Measurements from ENCODE around the gene GAS1.

The GAS1 gene

DNA sequence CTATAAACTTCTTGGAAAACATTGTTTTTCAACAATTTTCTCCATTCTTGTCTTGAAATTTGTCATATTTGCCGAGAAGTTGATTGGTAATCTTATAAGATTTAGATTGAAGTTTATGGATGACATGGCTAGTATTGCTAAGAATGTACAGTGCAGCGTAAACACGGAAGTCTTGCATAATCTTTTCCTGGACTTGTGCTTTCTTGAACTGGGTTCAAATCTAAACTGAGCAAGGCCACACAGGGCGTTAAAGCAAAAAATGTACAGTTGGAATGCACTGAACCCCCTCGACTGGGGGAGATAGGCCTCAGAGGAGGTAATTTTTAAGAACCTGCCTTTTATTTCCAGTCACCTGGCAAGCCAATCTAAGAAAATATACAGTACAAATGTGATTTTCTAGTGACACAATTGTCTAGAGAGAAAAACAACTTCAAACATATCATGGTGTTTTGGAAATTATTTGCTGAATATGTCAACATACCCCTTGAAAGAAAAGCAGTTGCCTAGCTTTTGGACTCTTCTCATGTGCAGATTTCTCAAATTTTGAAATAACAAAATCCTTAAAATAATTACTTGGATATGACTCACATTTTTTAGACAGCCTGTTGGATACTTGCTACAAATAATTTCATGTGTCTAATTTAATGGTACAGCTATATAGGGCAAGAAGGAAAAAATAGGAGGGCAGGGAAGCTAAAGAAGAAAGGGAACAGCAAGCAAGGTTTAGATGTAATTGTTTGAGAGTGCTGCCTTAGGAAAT lies 18.5 kb upstream of the GAS1 start:
- DNase-seq (ENCODE audit: low spot score), result no peak

GRCh38 chr9:86962692-86963091 lies 15.4 kb upstream of the GAS1 start:
- no peak for DNase-seq (ENCODE audit: low spot score)

DNA sequence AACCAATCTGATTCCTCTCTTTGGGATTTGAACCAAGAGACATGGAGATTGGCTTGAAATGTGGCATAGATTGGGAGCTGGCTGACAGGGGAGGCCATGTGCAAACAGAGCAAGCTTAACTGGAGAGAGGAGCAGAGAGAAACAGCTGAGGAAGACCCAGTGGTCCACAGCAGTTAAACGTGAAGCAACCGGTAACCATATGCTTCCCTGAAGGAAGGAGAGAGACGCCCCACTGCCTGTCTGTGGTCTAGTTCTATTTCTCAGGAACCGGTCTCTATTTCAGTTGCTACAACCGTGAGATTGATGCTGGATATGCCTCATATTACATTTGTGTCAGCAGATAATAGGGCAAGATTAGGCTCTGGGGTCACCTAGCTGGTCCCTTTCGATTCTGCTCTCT lies 13.6 kb upstream of the GAS1 start:
- DNase-seq (ENCODE audit: low spot score), result no peak

DNA sequence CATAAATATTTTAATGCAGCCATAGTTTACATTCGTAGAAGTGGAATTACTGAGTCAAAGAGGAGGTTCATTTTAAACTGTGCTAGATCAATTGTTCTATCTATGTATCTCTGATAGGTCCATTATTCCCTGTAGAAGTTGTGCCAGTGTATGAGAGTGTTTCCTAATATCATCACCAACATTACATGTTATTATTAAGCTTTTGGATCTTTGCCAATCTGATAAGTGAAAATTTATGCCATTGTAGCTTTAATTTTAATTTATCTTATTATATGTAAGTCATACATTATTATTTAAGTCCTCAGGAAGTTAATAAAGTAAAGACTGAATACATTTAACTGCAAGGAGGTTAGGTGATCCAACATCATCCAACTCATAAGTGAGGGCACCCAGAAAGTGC lies 10.9 kb upstream of the GAS1 start:
- no peak for DNase-seq (ENCODE audit: low spot score)

DNA sequence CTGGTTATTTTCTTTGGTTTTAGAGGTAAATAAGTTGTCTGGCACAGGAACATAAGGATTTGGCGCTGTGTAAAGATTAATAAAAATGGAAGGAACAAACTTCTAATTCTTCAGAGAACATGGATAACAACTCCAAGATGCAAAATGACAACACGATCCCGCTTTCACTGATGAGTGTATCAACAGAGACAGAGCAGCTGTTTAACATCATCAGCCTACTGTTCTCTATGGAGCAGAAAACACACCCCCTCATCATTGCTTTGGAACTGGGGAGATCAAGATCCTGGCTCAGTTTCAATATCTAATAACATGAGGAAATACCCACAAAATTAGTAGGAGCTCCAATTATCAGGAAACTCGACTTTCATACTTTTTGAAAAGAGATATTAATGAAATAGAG lies 8.3 kb upstream of the GAS1 start:
- DNase-seq (ENCODE audit: low spot score), result no peak

DNA sequence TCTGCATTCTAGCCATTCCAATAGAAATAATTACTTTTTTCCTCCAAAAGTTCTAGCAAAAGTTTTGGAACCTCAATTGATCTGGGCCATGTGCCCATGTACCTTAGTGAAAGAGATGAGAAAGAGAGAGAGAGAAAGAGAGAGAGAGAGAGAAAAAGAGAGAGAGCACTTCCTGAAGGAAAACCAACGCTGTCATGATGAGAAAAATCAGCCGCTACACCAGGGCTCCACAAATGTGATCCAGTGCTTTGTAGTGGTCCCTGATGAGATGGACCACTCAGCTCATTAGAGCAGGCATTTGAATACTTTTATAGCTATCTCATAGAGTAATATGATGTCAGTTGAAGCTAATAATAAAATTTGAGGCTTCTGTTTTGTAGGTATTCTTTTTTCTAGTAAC lies 7.7 kb upstream of the GAS1 start:
- no peak for DNase-seq (ENCODE audit: low spot score)

DNA sequence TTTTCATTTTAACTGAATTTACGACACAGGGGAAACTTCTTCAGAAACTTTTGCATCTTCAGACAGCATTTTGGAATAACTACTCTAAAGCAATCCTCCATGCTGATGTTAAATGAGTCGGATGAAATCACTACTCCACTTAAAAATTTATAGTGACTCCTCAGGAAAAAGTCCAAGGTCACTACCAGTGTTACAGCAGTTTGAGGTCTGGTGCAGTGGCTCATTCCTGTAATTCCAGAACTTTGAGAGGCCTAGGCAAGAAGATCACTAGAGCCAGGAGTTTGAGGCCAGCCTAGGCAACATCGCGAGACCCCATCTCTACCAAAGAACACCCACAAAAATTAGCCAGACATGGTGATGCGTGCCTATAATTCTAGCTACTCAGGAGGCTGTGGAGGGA lies 5.9 kb upstream of the GAS1 start:
- DNase-seq (ENCODE audit: low spot score), result no peak

DNA sequence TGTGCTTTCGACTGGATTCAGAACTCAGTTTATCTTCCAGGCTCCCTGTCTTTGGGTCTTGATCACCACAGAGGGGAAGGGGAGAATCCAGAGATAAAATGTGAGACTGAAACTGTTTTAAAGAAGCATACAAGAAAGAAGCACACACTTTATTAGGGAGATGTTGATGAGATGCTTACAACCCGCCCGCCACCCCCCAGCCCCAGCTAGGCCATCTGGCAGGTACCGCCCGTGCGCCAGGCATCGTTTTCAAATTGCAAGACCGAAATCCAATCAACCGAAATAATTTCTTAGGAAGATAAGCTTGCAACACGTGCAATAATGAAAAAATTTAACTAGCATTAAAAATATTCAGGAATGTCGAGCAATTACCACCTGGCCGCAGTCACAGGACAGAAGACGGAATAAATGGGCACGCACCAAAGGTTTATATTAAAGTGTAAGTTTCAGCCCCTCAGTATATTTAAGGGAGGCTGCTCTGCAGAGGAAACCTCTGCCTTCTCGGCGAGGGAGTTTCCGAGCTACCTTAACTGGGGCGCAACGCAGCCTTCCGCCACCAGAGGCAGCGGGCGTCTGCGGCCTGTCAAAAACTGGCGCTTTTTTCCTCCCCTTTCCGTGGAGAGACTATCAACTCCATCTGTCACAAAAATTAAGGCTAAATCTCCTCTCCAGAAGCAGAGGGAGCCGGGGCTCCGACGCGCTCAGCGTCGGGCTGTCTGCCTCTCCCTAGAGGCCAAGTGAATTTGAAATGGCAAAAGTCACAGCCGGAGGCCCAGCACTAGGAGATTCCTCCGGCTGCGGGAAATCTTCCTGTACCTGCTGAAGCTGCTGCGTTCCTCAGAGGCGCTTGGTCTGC lies 996 bp upstream of the GAS1 start:
- peak; percentile 74 for DNase-seq (ENCODE audit: low spot score)

- peak; percentile 55 for DNase-seq (ENCODE audit: low spot score)
Measured at GRCh38 chr9:86946201-86947145, 833 bp downstream of the GAS1 start.

DNA sequence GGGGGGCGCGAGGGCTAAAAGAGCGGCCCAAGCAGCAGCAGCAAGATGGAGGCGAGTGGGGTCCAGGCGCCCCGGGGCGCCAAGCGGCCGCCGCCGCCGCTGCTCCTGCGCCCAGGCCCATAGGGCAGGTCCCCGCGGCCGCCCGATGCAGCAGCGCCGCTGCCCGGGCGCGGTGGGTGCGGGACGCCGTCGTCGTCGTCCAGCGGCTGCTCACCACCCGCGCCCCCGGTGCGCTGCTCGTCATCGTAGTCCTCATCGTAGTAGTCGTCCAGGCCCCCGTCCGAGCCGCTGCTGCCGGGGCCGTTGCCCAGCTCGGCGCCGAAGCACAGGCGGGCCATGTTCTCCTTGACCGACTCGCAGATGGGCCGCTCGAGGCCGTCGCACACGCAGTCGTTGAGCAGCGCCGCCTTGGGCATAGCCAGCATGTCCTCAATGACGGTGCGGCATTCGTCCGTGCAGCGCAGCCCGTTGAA lies 1.5 kb downstream of the GAS1 start:
- no peak for DNase-seq (ENCODE audit: low spot score)

- DNase-seq (ENCODE audit: low spot score), result no peak
Measured at GRCh38 chr9:86944796-86945727, 2.2 kb downstream of the GAS1 start.

GRCh38 chr9:86943201-86944113 lies 3.8 kb downstream of the GAS1 start:
- DNase-seq (ENCODE audit: low spot score), result no peak

GRCh38 chr9:86942281-86943200 lies 4.8 kb downstream of the GAS1 start:
- no peak for DNase-seq (ENCODE audit: low spot score)

DNA sequence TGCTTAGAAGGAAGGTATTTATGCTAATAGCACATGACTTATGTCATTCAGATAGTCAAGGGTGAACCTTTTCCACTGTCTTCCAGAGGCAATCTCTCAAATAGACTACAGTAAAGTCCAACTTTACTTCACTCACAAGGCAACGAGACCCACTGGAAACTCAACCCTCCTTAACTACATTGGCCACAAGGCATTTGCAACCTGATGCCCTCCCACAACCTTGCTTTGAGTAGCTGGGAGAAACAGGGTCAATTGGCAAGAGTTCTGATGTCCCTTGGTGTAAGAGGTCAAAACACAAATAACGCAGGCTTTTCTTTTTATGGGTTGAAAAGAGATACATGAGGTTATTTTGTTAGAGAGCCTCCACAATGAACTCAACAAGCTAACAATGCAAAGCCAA lies 6.1 kb downstream of the GAS1 start:
- no peak for DNase-seq (ENCODE audit: low spot score)

DNA sequence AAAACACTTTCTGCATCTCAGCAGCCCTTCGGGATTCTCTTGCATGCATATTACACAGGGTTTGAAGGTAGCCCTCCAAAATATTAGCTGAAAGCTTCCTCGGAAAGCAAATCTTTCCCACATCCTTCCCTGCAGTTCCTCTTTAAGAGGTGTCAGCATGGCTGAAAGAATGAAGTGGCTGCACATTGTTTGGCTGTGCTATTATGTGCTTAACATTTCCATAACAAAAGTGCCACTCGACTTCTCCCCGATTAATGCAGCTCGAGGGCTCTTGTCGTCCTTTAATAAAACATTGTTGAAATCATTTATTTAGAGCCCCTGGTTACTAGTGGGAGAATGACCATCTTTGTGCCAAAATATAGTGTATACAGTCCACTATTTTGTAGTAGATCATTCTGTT lies 6.5 kb downstream of the GAS1 start:
- no peak for DNase-seq (ENCODE audit: low spot score)

DNA sequence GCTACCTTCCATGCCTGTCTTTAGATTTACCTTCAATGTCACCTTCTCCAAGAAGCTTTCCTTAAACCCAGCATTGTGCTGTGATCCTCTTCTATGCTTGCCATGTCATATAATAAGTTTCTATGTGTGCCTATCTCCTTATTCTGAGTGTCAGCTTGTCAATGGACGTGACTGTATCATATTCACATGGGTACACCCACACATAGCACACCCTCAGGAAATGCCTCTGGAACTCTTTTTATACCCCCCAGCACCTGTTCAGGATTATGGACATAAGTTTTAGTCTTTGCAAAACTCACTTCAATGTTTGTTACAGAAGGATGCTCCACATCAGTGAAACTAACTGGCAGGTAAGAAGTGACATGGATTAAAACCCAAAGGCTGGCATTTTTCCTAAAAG lies 7.4 kb downstream of the GAS1 start:
- DNase-seq (ENCODE audit: low spot score), result no peak

GRCh38 chr9:86939321-86939720 lies 8.0 kb downstream of the GAS1 start:
- DNase-seq (ENCODE audit: low spot score), result no peak

GRCh38 chr9:86938780-86939179 lies 8.5 kb downstream of the GAS1 start:
- no peak for DNase-seq (ENCODE audit: low spot score)

- DNase-seq (ENCODE audit: low spot score), result no peak
Measured at GRCh38 chr9:86926145-86926544, 21.2 kb downstream of the GAS1 start.
